GM23248 (cell line): ENCODE measurements around the gene CAPNS2. TPM values are rescaled to one million over a fixed set of nuclear protein-coding genes. Genes with fewer than 3 reads are reported as not detected.
"Not testable (repeated sequence)": the region's sequence is repeated elsewhere in the genome, so short reads cannot be mapped to it uniquely, and the experiment has no call there.

Experiments used
- DNase-seq: peaks from one replicate; pipeline ENCODE4 v3.0.0-alpha.2; 2015
- H2AFZ ChIP-seq: fragments of 200-600 bp; sonication (generic); 2 replicates; pipeline ENCODE4 v1.6.1; 2016; ENCODE audit warnings: antibody characterized with exemption
- H3F3A ChIP-seq: fragments of 200-600 bp; sonication (generic); 2 replicates; pipeline ENCODE4 v1.6.1; 2016; ENCODE audit warnings: mild to moderate bottlenecking, antibody characterized with exemption, mixed run types; ENCODE audit not compliant: insufficient read depth
- H3K27ac ChIP-seq: fragments of 200-600 bp; sonication (generic); 2 replicates; pipeline ENCODE4 v1.5.1; 2016; ENCODE audit warnings: mild to moderate bottlenecking
- H3K27me3 ChIP-seq: fragments of 200-600 bp; sonication (generic); replicated peaks from 2 replicates; pipeline ENCODE4 v1.6.1; 2016; ENCODE audit warnings: mild to moderate bottlenecking; ENCODE audit not compliant: insufficient read depth
- H3K36me3 ChIP-seq: fragments of 200-600 bp; sonication (generic); 2 replicates; pipeline ENCODE4 v1.6.1; 2016; ENCODE audit warnings: low read depth, mild to moderate bottlenecking
- H3K4me1 ChIP-seq: fragments of 200-600 bp; sonication (generic); 2 replicates; pipeline ENCODE4 v1.6.1; 2016; ENCODE audit warnings: mild to moderate bottlenecking; ENCODE audit not compliant: insufficient read depth
- H3K4me2 ChIP-seq: fragments of 200-600 bp; sonication (generic); one replicate; pipeline ENCODE4 v1.6.1; 2016; ENCODE audit warnings: mild to moderate bottlenecking; ENCODE audit not compliant: unreplicated experiment
- H3K4me3 ChIP-seq: fragments of 200-600 bp; sonication (generic); 2 replicates; pipeline ENCODE4 v1.5.1; 2016; ENCODE audit warnings: mild to moderate bottlenecking
- H3K79me2 ChIP-seq: fragments of 200-600 bp; sonication (generic); 2 replicates; pipeline ENCODE4 v1.6.1; 2016; ENCODE audit warnings: mild to moderate bottlenecking; ENCODE audit not compliant: insufficient read depth
- H3K9ac ChIP-seq: fragments of 200-600 bp; sonication (generic); 2 replicates; pipeline ENCODE4 v1.6.1; 2016; ENCODE audit warnings: mild to moderate bottlenecking
- H3K9me2 ChIP-seq: fragments of 200-600 bp; sonication (generic); 2 replicates; pipeline ENCODE4 v1.6.1; 2016; ENCODE audit warnings: mixed run types, mild to moderate bottlenecking, moderate library complexity; ENCODE audit not compliant: insufficient read depth
- H3K9me3 ChIP-seq: fragments of 200-600 bp; sonication (generic); one replicate; pipeline ENCODE4 v1.6.1; 2017; ENCODE audit warnings: low read depth
- H4K20me1 ChIP-seq: fragments of 200-600 bp; sonication (generic); 2 replicates; pipeline ENCODE4 v1.6.0; 2016; ENCODE audit not compliant: insufficient read depth
- EZH2 ChIP-seq: fragments of 200-600 bp; sonication (generic); IDR thresholded peaks from 2 replicates; pipeline ENCODE4 v1.6.1; 2018; ENCODE audit warnings: antibody characterized with exemption, mild to moderate bottlenecking; ENCODE audit not compliant: insufficient read depth, poor library complexity, severe bottlenecking
- EZH2phosphoT487 ChIP-seq: fragments of 200-600 bp; sonication (generic); IDR thresholded peaks from 2 replicates; pipeline ENCODE4 v1.6.1; 2018; ENCODE audit warnings: antibody characterized with exemption, moderate library complexity, mild to moderate bottlenecking, low read depth; ENCODE audit not compliant: insufficient read depth
- WGBS, 2 experiments: methylation state at CpG; one replicate each; pipeline ENCODE4 v1.1.6; 2015 to 2017; ENCODE audit warnings: low lambda C conversion rate in 2 of 2, low coverage in 1 of 2; ENCODE audit errors: missing lambda C conversion rate in 2 of 2; 5-methylcytosine and 5-hydroxymethylcytosine counted together
- in situ Hi-C: fragments of 300-500 bp; cut with MboI; formaldehyde crosslinking; loops from 2 replicates; pipeline ENCODE4 v1.15.0; 2020
- polyA plus RNA-seq: library from polyadenylated mRNA; unstranded; fragments of >200 nt; fragmentation: Nextera tagmentation; extraction: Ambion mirVana; gene quantifications from 2 replicates; pipeline ENCODE4 v1.2.1, GENCODE V29; 2016
- total RNA-seq: library from RNA; depleted of rRNA; stranded (reverse); fragments of >200 nt; shearing (Covaris generic); gene quantifications from 2 replicates; pipeline ENCODE4 v1.2.3, GENCODE V29; 2014; rRNA removed

Gene CAPNS2
- total and polyA plus RNA-seq, 2 experiments from 2014 or later, result not detected

GRCh38 chr16:55613613-55614335 lies 47.3 kb downstream of the CAPNS2 start:
- TF ChIP-seq EZH2, result no peak
- no peak for TF ChIP-seq EZH2phosphoT487
- H3K36me3 ChIP-seq, result no peaks in the 10 kb centered on the region
- no peak overlapping the region for H3K4me3 ChIP-seq
- H3K4me2 ChIP-seq, result no peak overlapping the region
- no peaks in the 10 kb centered on the region for H3K27me3 ChIP-seq
- no peaks in the 10 kb centered on the region for H3F3A ChIP-seq
- no peak overlapping the region for H3K27ac ChIP-seq
- H3K79me2 ChIP-seq, result no peaks in the 10 kb centered on the region
- H3K9ac ChIP-seq, result no peak overlapping the region
- H3K4me1 ChIP-seq, result no peaks in the 10 kb centered on the region
- in situ Hi-C loops, result no loop called here
- no peaks in the 10 kb centered on the region for H4K20me1 ChIP-seq
- DNase-seq, result no peak
- no peaks in the 10 kb centered on the region for H3K9me3 ChIP-seq
- no peaks in the 10 kb centered on the region for H3K9me2 ChIP-seq
- WGBS, 2 experiments, result 54 to 57% methylated on average over 6 of the region's 6 CpGs
- no peak overlapping the region for H2AFZ ChIP-seq

DNA sequence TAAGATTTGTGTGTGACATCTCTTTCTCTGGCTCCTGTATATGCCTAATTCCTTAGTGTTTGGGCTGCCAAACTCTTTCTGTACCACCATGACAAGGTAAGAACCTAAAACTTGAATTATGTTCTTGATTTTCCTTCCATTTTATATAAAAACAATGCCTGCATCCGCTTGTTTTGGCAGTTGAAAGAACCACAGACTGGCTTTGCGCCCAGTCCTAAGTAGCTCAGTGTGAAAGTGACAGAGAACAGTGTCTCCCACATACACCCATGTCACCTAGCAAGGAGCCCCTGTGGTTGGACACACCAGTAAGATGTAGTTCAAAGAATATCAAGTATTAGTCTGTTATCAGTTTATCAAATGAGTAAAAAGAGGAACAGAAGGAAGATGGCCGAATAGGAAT lies 48.6 kb downstream of the CAPNS2 start:
- WGBS, 2 experiments, result 53 to 60% methylated on average over 3 of the region's 3 CpGs
- TF ChIP-seq EZH2 (no peak), EZH2phosphoT487 (no peak)
- Histone ChIP-seq H3K27ac (no peak overlapping the region), H3K4me2 (no peak overlapping the region), H3K9ac (no peak overlapping the region), H4K20me1 (no peaks in the 10 kb centered on the region), H3F3A (no peaks in the 10 kb centered on the region), H3K4me3 (no peak overlapping the region), H2AFZ (no peak overlapping the region), H3K9me3 (no peaks in the 10 kb centered on the region), H3K9me2 (no peaks in the 10 kb centered on the region), H3K4me1 (no peaks in the 10 kb centered on the region), H3K27me3 (no peaks in the 10 kb centered on the region), H3K36me3 (no peaks in the 10 kb centered on the region), H3K79me2 (no peaks in the 10 kb centered on the region)
- DNase-seq, result no peak
- in situ Hi-C loops, result no loop called here

GRCh38 chr16:55615670-55616069 lies 49.2 kb downstream of the CAPNS2 start:
- H3K9me2 ChIP-seq, DNase-seq, H3F3A ChIP-seq, in situ Hi-C loops, H3K27ac ChIP-seq, H3K9me3 ChIP-seq, H3K4me2 ChIP-seq, H3K27me3 ChIP-seq, H3K4me3 ChIP-seq, H3K9ac ChIP-seq, H2AFZ ChIP-seq, H4K20me1 ChIP-seq, H3K79me2 ChIP-seq, H3K36me3 ChIP-seq, H3K4me1 ChIP-seq: not testable (repeated sequence)
- WGBS, 2 experiments, result 58% methylated on average over 11 of the region's 11 CpGs

Other genes starting within 250 kb of the CAPNS2 start
- gene IRX6, start 242.5 kb upstream of the CAPNS2 start, total RNA-seq, result not detected in 2 replicates
- gene IRX6, start 242.5 kb upstream of the CAPNS2 start, polyA plus RNA-seq, result not detected in 2 replicates
- 1,212 and 1,299 TPM in 2 replicates for gene MMP2, start 87.5 kb upstream of the CAPNS2 start, total RNA-seq
- gene MMP2, start 87.5 kb upstream of the CAPNS2 start, polyA plus RNA-seq, result 1,457 and 1,484 TPM in 2 replicates
- gene LPCAT2, start 57.6 kb upstream of the CAPNS2 start, total RNA-seq, result 12.4 and 27.4 TPM in 2 replicates
- gene LPCAT2, start 57.6 kb upstream of the CAPNS2 start, polyA plus RNA-seq, result 11.4 and 11.7 TPM in 2 replicates
- not detected in 2 replicates for gene SLC6A2, start 89.3 kb downstream of the CAPNS2 start, total RNA-seq
- not detected in 2 replicates for gene SLC6A2, start 89.3 kb downstream of the CAPNS2 start, polyA plus RNA-seq